KOPT-K1 (cell line): ENCODE results near the gene RBPMS2.
"Not testable (repeated sequence)": the region's sequence is repeated elsewhere in the genome, so short reads cannot be mapped to it uniquely, and the experiment has no call there.

ENCODE experiments used
- H3K27ac ChIP-seq: fragments of 200-600 bp; sonication (generic); 2 replicates; pipeline ENCODE4 v1.5.1; 2016; ENCODE audit warnings: antibody characterized with exemption, mild to moderate bottlenecking, low read depth, low read length; ENCODE audit not compliant: poor library complexity, severe bottlenecking
- H3K36me3 ChIP-seq: fragments of 200-600 bp; sonication (generic); 2 replicates; pipeline ENCODE4 v1.5.1; 2017; ENCODE audit warnings: antibody characterized with exemption, mild to moderate bottlenecking, low read length, moderate library complexity; ENCODE audit not compliant: insufficient read depth
- H3K9me3 ChIP-seq: fragments of 200-600 bp; sonication (generic); 2 replicates; pipeline ENCODE4 v1.5.1; 2017; ENCODE audit warnings: antibody characterized with exemption, low read length, mild to moderate bottlenecking; ENCODE audit not compliant: insufficient read depth, poor library complexity, severe bottlenecking

The RBPMS2 gene

GRCh38 chr15:64749999-64750657 is 25.3 kb downstream of the RBPMS2 start:
- H3K27ac ChIP-seq = no peak overlapping the region
- H3K9me3 ChIP-seq = no peaks in the 10 kb centered on the region
- H3K36me3 ChIP-seq = no peaks in the 10 kb centered on the region

DNA sequence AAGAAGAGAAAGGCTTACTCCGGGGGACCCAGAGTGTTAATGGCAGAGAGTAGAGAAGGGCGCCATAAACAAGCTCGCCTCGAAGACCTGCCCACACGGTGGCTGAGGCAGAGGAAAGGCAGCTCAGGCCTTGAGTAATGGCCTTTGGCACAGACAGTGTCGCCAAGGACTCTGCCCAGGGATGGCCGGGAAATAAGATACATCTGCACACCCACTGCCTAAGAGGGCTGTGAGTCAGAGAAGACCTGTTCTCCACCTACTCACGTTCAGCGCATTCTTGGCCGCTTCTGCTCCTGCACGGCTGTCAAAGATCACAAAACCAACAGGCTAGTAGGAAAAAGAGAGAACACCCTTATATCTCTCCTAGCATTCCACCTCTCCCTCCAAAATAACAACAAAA is 26.2 kb downstream of the RBPMS2 start:
- H3K9me3 ChIP-seq = no peaks in the 10 kb centered on the region
- no peaks in the 10 kb centered on the region for H3K36me3 ChIP-seq
- H3K27ac ChIP-seq = no peak overlapping the region

DNA sequence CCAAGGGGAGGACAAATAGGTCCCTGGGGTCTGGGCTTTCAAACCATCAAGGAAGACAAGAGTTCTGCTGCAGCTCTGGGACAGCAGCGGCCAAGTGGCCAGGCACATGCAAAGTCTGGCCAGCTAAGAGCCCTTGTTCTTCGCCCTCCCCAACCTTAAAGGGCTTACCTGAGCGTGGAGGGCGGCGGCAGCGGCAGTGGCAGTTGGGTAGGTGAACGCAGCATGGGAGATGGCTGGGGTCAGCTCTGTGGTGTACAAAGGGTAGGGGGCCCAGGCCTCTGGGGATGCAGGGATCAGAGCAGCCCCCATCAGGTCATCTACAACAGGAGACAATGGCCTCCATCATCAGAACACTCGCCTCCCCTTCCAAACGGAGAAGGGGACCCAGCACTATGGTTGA is 27.1 kb downstream of the RBPMS2 start:
- H3K9me3 ChIP-seq = no peaks in the 10 kb centered on the region
- no peak overlapping the region for H3K27ac ChIP-seq
- H3K36me3 ChIP-seq = no peaks in the 10 kb centered on the region

DNA sequence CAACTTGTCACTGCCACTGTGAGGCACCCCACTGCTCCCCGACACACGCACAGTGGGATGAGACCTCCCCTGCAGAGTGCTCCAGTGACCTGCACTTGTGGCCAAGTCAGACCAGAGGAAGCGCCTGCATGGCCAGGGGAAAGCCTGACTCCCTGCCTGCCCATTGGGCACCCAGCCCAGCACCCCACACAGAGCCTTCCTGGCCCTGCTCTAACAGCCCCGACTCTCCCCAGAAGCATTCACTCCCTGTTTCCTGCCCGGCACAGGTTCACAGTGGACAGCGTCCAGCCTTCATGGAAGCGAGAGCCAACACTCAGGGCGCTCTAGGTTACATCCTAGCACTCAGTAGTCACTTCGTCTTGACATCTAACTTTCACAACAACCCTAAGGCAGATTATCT is 27.8 kb downstream of the RBPMS2 start:
- H3K9me3 ChIP-seq = no peaks in the 10 kb centered on the region
- H3K36me3 ChIP-seq = no peaks in the 10 kb centered on the region
- no peak overlapping the region for H3K27ac ChIP-seq

GRCh38 chr15:64746921-64747320 is 28.5 kb downstream of the RBPMS2 start:
- Histone ChIP-seq H3K36me3 (no peaks in the 10 kb centered on the region), H3K27ac (no peak overlapping the region), H3K9me3 (no peaks in the 10 kb centered on the region)

DNA sequence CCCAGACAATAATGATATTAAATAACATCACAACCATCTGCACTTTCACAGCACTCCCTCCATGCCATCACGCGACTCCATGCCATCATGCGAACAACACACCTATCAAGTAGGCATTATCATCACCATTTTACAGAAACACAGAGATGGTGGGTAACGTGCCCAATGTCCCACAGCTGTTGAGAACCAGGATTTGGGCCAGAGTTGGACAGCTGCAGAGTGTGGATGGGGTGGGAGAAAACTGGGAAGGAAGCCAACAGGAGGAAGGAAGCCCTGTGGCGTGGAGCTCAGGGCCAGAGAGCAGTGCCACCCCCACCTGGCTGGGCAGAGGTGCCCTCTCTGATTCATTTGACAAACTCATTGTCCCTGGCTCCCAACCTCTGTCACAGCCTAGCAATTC is 29.0 kb downstream of the RBPMS2 start:
- Histone ChIP-seq H3K36me3 (no peaks in the 10 kb centered on the region), H3K9me3 (no peaks in the 10 kb centered on the region)

GRCh38 chr15:64743691-64744090 is 31.7 kb downstream of the RBPMS2 start:
- H3K36me3 ChIP-seq = no peaks in the 10 kb centered on the region
- no peak overlapping the region for H3K27ac ChIP-seq
- H3K9me3 ChIP-seq = no peaks in the 10 kb centered on the region

More for the DNA sequence above, 29.0 kb downstream of the RBPMS2 start:
- no peak overlapping the region for H3K27ac ChIP-seq

DNA sequence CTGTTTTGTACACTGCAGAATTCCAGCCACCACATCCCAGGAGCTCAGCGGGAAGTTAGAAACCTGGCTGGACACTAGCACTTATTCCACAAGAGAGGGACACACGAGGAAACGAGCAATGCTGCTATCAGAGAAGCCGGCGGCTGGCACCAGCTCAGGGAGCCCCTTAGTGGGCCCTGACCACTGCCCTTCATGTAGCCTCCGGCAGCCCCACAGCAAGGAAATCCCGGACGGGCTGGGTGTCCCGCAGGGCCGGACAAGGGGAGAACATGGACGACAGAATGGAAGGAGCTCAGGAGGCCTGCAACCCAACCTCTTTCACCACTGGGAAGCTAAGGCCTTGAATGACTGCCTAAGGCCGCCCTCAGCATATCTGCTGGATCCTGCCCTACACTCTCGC is 32.5 kb downstream of the RBPMS2 start:
- H3K27ac ChIP-seq = no peak overlapping the region
- H3K36me3 ChIP-seq = no peaks in the 10 kb centered on the region
- H3K9me3 ChIP-seq = no peaks in the 10 kb centered on the region

GRCh38 chr15:64742385-64742784 is 33.0 kb downstream of the RBPMS2 start:
- Histone ChIP-seq H3K9me3 (no peaks in the 10 kb centered on the region), H3K27ac (no peak overlapping the region), H3K36me3 (no peaks in the 10 kb centered on the region)

DNA sequence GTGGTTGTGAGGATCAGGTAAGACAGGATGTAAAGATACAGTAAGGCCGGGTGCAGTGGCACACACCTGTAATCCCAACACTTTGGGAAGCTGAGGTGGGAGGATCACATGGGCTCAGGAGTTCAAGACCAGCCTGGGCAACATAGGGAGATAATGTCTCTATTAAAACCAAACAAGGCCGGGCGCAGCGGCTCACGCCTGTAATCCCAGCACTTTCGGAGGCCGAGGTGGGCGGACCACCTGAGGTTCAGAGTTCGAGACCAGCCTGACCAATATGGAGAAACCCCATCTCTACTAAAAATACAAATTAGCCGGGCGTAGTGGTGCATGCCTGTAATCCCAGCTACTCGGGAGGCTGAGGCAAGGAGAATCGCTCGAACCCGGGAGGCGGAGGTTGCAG is 33.7 kb downstream of the RBPMS2 start:
- not testable (repeated sequence) for H3K9me3 ChIP-seq, H3K27ac ChIP-seq, H3K36me3 ChIP-seq

GRCh38 chr15:64740311-64741170 is 34.8 kb downstream of the RBPMS2 start:
- Histone ChIP-seq H3K36me3 (no peaks in the 10 kb centered on the region), H3K27ac (no peak overlapping the region), H3K9me3 (no peaks in the 10 kb centered on the region)

DNA sequence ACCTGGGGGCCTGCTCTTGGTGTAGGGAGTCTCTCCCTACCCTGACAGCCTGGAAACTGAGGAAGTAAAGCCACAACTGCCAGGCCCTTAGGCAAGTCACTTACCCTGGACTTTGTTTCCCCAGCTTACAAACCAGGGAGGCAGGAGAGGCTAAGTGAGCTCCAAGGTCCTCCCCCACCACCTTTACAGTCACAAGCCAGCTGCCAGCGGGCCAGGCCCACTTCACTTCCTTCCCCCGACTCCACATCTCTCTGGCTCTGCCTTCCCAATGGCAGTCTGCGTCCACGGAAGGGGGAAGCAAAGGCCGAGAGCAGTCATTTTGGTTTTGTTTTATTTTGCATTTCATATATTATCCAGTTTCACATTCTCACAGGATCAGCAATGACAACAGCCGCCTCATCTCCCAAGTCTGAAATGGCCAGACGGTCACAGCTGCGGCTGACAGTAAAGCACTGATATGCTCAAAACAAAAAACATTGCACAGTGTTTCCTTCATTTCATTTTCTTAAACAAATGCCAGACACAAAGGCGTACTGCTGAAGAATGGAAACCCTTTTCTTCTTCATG is 35.7 kb downstream of the RBPMS2 start:
- no peak overlapping the region for H3K27ac ChIP-seq
- H3K9me3 ChIP-seq = no peaks in the 10 kb centered on the region
- H3K36me3 ChIP-seq = no peaks in the 10 kb centered on the region

- Histone ChIP-seq H3K9me3 (no peaks in the 10 kb centered on the region), H3K36me3 (no peaks in the 10 kb centered on the region), H3K27ac (no peak overlapping the region)
These were observed 36.2 kb downstream of the RBPMS2 start for GRCh38 chr15:64739156-64739555.

- no peaks in the 10 kb centered on the region for H3K9me3 ChIP-seq
- H3K27ac ChIP-seq = no peak overlapping the region
- no peaks in the 10 kb centered on the region for H3K36me3 ChIP-seq
These were observed 36.9 kb downstream of the RBPMS2 start for GRCh38 chr15:64738226-64739095.
